ENCODE data around the gene TDRD12.

GRCh38 chr19:32872391-32872790 is 152.8 kb downstream of the TDRD12 start:
- TF ChIP-seq CTCF (IDR thresholded peaks at IDR 0.05) (no peak), POLR2A (IDR thresholded peaks at IDR 0.05) (no peak), EP300 (IDR thresholded peaks at IDR 0.05) (no peak)
